ENCODE measurements around the gene ZNF469.

ZNF469 gene

DNA sequence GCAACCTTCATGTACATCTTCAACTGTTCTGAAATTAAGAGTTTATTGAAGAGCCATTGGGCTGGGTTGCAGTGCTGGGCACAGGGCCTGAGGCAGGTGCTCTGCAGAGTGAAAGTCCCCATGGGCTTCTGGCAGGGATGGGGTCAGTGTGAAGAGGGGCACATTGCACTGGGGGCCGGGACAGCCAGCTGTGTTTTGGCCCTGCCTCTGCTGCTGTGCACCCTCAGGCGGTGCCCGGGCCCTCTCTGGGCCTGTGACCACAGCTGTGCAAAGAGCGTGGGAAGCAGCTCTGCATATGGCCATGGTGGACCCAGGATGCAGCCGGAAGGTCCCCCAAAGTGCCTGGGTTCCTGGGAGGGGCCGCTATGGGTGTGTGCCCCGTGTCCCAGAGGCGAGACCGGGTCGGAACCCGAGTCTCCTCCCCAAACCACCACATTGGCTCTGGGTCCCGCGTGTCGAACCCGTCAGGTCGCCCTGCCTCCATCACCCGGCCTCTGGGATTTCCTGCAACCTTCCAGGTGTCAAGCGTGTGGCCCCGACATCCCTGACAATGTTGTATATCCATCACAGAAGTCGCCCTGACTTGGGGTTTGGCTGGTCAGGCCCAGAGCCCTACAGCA is 38.2 kb upstream of the ZNF469 start:
- TF ChIP-seq CTCF (IDR thresholded peaks at IDR 0.05; ENCODE audit: low read depth, low read length): no peak

GRCh38 chr16:88345031-88345720 is 37.6 kb upstream of the ZNF469 start:
- no peak for TF ChIP-seq CTCF (IDR thresholded peaks at IDR 0.05; ENCODE audit: low read depth, low read length)
- no peak overlapping the region for H3K4me3 ChIP-seq (ENCODE audit: low read depth, low read length)

More for the DNA sequence above, 38.2 kb upstream of the ZNF469 start:
- no peak overlapping the region for H3K4me3 ChIP-seq (ENCODE audit: low read depth, low read length)

GRCh38 chr16:88345721-88346560 is 36.8 kb upstream of the ZNF469 start:
- H3K4me3 ChIP-seq (ENCODE audit: low read depth, low read length): no peak overlapping the region
- no peak for TF ChIP-seq CTCF (IDR thresholded peaks at IDR 0.05; ENCODE audit: low read depth, low read length)

- TF ChIP-seq CTCF (IDR thresholded peaks at IDR 0.05; ENCODE audit: low read depth, low read length): no peak
- no peak overlapping the region for H3K4me3 ChIP-seq (ENCODE audit: low read depth, low read length)
These were observed 35.9 kb upstream of the ZNF469 start for GRCh38 chr16:88346680-88347505.

DNA sequence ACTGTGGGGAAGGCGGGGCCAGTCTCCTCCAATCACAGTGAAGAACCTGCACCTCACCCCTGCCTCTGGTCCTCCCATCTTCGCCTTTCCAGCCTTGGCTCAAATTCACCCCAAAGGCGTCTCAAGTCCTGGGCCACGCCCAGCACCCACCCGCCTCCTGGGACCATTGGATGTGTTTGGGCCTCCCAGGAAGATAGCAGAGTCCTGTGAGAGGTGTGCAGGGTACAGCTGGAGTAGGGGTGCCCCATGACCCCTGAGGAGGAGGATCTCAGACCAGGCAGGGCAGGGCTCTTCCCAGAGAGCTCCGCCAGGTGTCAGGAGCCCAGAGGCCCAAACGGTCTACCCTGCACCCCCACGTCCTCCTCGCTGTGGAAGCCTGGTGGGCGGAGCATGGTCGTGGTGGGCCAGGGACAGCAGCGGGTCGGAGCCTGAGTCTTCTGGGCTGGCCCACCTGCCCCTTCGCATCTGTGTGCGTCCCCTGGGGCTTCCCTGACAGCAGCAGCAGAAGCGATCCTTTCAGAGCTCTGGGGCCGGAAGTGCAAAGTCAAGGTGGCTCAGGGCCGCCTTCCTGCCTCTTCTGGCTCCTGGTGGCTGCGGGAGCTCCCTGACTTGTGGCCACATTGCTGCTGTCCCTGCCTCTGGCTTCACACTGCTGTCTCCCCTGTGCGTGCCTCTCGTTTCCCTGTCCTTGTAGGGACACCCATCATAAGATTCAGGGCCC is 34.9 kb upstream of the ZNF469 start:
- H3K4me3 ChIP-seq (ENCODE audit: low read depth, low read length): no peak overlapping the region
- no peak for TF ChIP-seq CTCF (IDR thresholded peaks at IDR 0.05; ENCODE audit: low read depth, low read length)

DNA sequence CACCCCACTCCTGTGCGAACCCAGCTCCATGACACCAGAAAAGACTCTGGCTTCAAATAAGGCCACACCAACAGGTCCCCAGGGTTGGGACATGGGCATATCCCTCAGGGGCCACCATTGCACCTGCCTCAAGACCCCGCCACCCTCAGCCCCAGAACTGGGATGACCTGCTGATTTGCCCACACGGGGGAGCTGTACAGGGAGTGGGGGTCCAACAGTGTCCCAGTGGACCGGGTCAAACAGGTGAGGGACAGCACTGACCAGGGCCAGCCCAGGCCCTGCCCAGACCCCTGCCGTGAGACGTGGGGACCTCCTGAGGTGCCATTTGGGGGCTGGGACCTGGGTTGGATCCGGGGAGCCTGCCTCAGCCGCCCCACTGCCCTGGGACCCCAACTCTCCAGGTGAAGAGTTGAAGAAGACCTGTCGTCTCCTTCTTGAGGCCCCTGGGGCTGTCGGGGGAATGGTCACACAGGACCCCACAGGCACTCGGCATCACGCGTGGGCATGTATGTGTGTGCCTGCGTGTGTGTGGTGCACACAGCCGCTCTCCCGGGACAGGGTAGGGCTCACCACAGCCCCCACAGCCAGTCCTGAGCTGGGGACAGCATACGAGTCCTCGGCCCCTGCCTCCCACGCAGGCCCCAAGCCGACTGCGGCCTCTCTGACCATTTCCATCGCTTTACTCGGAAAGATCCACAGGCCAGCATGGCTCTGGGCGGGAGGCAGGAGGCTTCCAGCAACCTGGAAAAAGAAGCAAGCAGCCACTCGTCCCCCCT is 34.2 kb upstream of the ZNF469 start:
- TF ChIP-seq CTCF (IDR thresholded peaks at IDR 0.05; ENCODE audit: low read depth, low read length): no peak
- H3K4me3 ChIP-seq (ENCODE audit: low read depth, low read length): no peak overlapping the region
